GM18861 (cell line): ENCODE data around the gene KLHL15.
"Not testable (repeated sequence)": the region's sequence is repeated elsewhere in the genome, so short reads cannot be mapped to it uniquely, and the experiment has no call there.

Experiments
- ATAC-seq: cut with Tn5 transposase; IDR thresholded peaks from one replicate; pipeline ENCODE4 v1.9.1; 2021; ENCODE audit not compliant: unreplicated experiment

The KLHL15 gene

DNA sequence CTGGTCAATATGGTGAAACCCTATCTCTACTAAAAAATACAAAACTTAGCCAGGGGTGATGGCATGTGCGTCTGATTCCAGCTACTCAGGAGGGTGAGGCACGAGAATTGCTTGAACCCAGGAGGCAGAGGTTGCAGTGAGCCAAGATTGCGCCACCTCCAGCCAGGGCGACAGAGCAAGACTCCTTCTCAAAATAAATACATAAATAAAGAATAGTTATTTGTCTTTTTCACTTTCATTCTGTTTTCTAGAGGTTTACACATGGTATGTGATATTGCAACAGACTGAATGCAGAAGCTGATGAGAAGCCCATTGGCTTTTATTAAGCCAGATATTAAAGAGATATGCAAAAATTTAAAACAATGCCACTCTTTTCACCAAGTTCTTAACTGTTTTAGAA lies 8.2 kb downstream of the KLHL15 start:
- no peak for ATAC-seq

DNA sequence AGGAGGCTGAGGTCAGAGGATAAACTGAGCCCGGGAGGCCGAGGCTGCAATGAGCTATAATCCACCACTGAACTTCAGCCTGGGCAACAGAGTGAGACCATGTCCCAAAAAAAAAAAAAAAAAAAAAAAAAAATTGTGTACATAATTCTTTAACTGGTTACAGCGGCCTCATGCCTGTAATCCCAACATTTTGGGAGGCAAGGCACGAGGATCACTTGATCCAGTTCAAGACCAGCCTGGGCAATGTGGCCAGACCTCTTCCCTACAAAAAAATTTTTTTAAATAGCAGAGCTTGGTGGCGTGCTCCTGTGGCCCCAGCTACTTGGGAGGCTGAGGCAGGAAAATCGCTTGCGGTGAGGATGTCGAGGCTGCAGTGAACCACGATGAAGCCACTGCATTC lies 9.3 kb downstream of the KLHL15 start:
- no peak for ATAC-seq

DNA sequence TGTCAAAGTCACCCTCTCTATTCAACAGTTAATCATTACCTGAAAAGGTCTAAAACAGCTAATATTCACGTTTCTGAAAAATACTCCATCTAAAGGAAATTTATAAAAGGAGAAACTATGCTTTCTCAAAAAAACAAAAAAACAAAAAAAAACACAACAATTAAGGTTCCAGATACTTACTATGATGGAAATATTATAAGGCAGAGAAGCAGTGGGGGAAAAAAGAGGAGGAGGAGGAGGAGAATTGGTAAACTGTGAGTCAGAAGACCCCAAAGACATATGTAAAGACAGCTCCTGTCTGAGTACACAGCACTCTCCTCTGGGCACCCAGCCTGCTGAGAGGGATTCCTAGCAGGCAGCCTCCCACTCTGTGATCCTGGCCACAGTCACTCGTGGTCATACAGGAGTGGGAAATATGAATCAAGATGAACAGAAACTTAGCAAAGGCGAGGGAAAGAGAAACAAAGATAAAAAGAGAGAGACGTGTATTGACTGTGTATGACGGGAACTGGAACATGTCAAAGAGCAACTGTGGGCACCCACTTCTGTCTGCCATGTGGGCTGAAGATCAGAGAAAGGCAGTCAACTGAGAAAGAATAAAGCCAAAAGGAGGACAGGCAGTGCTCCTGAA lies 12.5 kb downstream of the KLHL15 start:
- ATAC-seq = peak; percentile 70

DNA sequence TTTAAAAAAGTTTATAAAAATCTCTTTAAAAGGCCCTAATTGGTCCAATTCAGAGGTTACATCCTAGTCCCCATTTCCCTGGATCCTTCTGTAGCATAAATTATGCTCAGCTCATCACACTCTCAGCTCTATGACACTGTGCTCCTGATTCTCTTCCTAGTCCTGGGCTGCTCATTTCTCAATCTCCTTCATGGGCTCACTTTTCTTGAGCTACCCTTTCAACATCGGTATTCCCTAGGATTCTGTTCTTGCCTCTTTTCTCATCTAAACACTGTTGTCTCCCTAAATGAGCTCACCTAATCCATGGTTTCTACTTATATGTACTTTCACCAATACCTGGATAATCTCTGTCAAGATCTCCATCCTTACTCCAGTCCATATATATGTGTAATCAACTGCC lies 14.7 kb downstream of the KLHL15 start:
- no peak for ATAC-seq

DNA sequence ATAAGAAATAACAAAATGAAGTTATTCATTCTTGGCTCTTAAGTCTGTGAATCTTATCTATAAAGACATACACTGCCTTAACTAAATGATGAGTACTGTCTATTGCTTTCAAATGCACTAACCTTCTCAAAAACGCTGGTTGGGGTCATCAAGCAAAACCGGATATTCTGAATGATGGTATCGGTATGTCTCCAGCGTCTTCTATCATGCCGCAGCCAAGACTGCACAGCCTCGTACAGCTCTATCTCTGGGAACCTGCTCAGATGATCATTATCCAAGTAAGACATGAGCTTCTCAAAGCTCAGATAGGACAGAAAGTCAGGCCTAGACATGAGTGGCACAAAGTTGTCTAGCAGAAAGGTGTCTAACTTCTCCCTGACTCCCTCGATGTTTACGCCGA lies 21.1 kb downstream of the KLHL15 start:
- no peak for ATAC-seq

DNA sequence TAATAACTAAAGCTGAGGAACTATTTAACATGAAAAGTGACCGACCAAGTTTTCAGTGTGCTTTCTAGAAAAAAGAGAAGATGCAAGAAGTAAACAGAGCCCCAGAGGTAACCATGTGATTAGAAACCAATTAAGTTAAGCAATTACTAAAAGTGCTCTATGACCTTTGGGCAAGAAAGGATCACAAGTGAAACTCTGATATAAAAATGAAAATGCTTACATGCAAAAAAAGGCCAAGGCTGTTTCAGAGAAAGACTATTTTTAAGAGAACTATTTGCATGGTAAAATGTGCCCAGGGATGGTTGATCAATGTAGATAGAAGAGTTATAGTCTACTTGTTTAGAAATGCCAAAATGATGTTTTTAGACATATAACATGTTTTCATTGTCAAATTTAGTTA lies 22.0 kb downstream of the KLHL15 start:
- no peak for ATAC-seq

DNA sequence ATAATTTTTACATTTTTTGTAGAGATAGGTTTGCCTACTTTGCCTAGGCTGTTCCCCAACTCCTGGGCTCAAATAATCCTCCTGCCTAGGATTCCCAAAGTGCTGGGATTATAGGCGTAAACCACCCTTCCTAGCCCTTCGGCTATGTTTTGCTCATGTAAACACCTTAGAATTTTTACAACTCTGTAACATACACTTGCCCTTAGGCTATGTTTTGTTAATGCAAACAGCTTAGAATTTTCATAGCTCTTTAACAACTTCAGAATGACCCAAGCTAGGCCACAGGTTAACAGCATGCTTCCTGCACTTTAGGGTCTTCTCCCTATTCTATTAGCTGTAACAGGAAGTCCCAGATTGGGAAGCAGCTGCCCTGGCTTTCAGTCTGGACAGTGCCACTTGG lies 24.2 kb downstream of the KLHL15 start:
- ATAC-seq = no peak

DNA sequence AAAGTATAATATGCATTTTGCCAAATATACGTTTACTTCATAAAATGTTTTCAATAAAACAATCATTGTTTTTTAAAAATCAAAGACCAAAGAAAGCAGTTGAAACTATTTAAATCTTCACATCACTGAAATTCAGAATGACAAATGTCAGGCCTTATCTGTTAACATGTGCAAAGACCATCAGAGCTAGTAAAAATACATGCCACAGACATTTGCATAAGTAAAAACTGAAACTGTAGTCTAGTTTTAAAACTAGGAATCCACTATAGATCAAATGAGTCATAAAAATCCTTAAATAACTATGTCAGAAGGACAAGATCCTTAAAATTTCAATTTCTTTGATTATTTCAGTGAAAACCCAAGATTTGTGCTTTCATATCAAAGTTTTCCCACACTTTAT lies 24.8 kb downstream of the KLHL15 start:
- ATAC-seq = peak; percentile 71

DNA sequence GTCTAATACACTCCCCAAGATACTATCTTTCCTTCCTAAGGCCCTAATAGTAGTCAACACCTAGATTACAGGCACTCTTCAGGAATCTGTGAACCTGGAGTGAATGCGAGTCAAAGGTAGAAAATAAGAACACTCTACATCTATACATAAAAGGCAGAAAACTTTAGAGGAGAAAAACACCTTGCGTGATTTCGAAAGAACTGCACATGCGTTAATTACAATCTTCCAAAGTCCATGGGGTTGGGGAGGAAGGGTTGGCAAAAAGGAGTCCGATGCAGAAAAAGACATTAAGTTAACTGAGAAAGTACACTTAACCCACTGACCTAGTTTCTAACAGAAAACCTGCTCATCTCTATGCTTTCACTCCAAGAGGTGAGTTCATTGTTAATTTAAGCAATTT lies 27.3 kb downstream of the KLHL15 start:
- no peak for ATAC-seq

DNA sequence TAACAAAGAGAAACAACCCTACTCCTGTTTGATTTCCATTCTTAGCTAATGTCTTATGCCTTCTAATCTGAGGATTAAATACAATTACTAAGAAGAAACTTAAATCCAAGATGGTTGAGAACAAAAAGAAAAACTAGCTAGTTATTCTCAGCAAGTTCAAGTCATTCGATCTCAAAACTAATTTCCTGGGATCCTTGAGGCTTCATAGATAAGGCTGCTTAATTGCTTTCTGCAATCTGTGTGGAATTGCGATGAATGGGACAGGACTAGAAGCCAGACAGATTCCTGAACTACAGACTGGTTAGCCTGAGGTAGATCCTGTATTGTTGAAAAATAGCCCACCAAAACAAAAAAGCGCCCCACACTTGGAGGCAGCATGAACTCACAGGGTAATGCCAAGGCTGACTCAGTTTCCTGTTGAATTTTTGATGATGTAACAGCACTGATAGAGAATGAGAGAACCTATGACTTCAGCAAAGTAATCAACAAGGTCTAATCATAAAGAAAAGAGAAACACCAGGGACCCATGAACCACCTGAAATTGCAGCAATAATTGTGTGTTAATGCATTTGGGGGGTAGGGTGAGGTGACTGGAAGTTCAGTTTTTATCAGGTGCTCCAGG lies 33.9 kb downstream of the KLHL15 start:
- no peak for ATAC-seq

DNA sequence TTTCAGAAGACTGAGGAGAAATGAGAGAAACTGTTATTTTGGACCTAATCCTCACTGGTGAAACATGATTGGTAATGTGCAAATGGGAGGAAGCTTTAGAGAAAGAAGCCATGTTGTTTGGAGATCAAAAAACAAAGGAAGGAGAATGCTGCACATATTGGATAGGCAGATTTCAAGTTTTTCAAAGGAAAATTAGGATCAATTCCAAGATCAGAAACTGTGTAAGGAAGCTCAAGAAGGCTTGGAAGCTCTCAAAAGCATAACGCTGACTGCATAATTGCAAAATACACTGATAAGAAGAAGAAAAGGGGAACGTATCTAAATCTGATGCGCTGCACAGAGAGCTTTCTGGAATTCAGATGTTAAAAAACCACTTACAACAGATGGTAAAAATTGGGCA lies 34.6 kb downstream of the KLHL15 start:
- no peak for ATAC-seq

DNA sequence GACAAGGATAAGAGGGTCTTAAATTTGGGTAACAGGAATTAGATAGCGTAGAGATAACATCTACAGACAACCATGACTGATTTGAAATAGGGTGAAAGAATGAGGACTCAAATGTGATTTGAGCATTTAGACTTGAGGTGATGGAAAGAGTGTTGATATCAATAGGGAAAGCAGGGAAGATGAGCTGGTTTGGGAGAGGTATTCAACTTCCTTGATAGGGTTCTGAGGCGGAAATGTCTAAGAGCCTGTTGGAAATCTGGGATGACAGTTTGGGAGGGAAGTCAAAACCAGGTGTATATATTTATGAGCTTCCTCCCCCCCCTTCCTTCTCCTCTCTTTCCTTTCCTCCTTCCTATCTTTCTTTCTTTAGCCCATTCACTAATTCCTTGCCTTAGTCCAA lies 36.5 kb downstream of the KLHL15 start:
- no peak for ATAC-seq

DNA sequence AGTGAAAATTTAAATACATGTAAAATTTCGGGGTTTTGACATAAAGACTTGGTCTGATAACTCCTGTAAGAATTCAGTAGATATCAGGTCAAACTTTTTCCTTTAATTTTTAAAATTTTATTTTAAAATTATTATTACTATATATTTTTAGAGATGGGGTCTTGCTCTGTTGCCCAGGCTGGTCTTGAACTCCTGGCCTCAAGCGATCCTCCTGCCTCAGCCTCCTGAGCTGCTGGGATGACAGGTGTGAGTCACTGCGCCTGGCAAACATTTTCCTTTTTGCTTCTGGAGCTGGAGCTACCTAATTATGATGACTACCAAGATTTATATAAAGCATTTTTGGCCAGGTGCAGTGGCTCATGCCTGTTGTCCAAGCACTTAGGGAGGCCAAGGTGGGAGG lies 37.3 kb downstream of the KLHL15 start:
- ATAC-seq = no peak

DNA sequence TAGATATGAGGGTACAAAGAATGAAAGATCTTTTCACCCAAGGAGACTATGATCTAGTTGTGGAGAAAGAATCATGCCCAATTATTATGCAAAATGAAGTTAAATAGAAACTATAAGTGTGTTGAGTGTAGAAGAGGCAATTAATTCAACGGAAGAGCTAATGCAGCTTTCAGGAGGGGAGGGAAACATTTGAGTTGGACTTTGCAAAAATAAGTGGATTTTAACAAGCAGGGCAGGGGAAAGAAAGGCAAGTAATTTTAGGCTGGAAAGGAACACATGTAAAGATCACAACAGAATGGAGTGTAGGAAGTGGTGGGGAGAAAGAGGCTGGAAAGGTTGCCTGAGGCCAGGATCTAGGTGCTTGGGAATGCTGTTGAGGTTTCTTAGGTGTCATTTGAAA lies 44.1 kb downstream of the KLHL15 start:
- ATAC-seq = no peak

DNA sequence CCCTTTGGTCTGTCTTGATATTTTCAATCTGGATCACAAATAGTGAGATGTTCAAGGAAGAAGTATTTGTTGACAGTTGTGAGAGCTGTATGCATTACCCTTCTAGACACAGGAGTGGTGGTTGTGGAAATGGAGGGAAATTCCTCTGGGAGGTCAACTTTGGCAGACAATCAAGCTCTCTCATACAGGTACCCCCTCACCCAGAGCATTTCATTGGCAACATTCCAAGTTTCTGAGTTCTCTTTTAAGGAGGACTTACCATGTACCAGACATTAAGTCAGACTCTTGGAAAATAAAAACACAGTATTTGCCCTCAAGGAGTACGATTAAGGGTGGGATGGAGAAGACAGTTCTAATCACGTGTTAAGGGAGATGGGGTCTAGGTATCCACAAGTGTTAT lies 45.3 kb downstream of the KLHL15 start:
- ATAC-seq = no peak

DNA sequence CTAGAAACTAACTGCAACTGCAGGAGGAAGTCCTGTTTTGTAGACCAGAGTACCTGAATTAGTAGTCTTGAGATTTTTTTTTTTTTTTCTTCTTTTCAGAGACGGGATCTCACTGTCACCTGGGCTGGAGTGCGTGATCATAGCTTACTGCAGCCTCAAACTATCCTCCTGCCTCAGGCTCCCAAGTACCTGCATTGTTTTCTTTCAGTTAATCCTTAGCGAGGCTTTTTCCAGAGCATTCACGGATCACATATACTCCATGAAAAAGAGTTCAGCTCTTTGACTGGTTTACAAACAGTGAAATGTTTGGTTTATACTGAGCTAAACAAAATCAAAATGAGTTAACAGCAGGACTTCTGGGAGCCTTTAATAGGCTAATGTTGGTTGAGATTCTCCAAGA lies 45.8 kb downstream of the KLHL15 start:
- no peak for ATAC-seq

DNA sequence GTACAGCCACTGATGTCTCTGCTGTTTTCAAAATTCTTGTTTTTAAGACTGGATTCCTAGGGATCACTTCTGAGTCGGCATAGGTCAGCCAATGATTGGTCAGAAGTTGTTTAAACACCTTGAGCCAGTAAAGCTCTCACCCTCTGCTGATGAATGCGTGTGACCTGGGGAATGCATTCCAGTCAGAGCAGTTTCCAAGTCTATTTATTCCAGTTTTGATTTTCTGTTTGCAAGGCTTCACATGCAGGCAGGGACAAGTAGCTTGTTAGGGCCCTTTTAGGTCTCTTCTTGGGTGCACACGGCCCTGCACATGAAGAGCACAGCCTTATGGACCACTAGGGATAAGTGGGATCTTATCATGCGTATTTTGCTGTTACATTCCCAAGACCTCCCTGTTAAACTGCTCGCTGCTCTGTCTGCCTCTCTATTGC lies 47.0 kb downstream of the KLHL15 start:
- ATAC-seq = no peak

DNA sequence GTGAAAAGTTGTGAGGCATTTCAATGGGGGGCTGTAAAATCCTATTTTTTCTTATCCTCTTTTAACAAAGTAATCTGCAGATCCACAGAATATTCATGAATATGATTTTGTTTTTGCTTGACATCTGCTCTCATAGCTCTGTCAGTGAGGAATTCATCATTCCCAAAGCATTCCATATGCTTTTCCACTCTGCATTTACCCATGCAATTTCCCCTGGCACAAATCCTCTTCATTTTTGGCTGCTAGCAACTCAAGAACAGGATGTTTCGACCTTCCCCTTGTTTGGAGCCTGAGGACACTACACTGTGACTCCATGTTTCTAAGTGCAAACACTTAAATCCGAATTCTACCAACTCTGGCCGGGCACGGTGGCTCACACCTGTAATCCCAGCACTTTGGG lies 48.5 kb downstream of the KLHL15 start:
- no peak for ATAC-seq

DNA sequence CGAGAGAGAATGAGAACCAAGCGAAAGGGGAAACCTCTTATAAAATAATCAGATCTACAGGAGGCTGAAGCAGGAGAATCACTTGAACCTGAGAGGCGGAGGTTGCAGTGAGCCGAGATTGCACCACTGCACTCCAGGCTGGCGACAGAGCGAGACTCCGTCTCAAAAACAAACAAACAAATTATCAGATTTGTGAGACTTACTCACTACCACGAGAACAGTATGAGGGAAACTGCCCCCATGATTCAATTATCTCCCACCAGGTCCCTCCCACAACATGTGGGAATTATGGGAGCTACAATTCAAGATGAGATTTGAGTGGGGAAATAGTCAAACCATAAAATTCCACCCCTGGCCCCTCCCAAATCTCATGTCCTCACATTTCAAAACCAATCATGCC lies 61.4 kb downstream of the KLHL15 start:
- ATAC-seq = not testable (repeated sequence)

DNA sequence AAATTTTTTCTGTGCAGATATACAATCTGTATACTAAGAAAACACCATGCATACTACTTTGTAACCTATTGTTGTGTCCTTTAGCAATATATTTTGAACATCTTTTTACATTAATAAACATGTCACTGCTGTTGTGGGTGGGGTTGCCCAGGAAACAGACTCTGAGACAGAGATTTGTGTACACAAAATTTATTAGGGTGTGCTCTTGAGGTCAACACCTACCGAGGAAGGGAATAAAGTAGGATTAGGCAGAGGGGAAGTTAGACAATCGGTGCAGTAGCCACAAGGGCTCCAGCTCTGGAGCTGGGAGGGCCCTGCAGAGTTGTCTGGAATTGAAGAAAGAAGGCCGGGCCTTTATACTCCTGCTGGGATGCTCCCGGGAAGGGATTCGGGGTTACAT lies 62.8 kb downstream of the KLHL15 start:
- no peak for ATAC-seq

DNA sequence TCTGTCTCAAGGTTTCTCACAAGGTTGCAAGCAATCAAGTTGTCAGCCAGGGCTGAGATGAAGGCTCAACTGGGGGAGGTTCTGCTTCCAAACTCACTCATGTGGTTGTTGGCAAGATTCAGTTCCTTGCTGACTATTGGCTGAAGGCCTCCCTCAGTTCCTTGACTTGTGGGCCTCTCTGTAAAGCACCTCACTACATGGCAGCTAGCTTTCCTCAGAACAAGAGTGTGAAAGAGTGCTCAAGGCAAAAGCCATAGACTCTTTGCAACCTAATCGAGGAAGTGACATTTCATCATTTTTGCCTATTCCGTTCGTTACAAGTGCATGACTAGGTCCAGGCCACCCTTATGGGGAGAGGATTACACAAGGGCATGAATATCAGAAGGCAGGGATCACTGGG lies 67.2 kb downstream of the KLHL15 start:
- no peak for ATAC-seq

DNA sequence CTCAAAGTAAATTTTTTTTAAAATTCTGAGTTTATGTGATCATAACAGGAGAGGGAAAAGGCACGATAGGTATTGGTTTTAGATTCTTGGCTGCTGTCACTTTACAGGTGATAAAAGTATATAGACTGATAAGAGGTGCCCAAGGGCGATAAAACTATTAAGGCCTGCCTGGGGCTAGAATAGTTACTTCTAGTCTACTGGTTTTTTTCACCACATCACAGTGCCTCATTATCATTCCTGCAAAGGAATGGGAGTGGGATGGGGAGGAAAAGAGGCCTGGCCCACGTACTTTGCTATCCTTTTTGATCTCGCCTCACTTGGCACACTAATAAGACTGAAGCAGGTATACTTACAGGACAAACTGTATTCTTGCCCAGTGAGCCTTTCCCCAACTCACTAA lies 72.6 kb downstream of the KLHL15 start:
- no peak for ATAC-seq

DNA sequence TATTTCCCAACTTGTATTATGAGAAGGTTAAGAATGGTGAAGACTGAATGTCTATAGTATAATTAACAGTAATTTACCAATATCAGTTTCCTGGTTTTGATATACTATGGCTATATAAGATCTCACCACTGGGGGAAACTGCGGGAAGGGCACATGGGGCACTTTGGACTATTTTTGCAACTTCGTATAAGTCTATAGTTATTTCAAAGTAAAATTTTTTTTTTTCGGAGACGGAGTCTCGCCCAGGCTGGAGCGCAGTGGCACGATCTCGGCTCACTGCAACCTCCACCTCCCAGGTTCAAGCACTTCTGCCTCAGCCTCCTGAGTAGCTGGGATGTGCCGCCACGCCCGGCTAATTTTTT lies 73.1 kb downstream of the KLHL15 start:
- no peak for ATAC-seq
